ENCODE measurements around the gene LIN52. TPM values are rescaled to one million over a fixed set of nuclear protein-coding genes. Genes with fewer than 3 reads are reported as not detected.

The LIN52 gene
- total and polyA plus RNA-seq, 2 of the 8 experiments (the other 6 are each of a cell fraction or from before 2014, with no cell fraction given): 6.8 to 11.6 TPM

DNA sequence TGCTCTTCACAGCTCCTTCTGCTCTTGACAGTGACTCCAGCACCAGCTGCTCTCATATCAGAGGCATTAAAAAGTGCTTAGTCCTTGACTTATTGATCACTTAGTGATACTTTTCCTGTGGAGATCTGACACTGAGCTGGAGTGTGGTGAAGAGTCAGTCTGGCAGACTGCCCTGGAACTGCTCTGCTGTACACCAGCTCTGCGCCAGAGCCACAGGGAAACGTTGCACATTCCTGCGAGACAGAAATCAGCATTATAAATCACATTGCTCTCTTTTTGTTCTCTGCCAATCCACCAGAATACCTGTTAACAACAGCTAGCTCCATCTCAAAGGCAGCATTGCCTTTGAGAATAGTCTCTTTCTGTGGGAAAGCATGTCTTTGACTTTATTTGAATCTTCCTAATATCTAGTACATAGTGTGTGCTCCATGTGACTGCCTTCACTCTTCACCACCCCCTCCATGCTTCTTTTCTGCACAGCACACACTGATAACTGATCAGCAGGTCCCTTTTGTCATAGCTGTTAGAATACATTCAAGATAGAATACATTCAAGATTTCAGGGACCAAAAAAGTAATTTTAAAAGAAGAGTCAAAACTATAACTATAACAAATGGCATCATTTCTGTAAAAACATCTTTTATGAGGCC, 106.3 kb downstream of the LIN52 start (continued):
- TF ChIP-seq SIN3A (conservative IDR thresholded peaks at IDR 0.05 in 1 of 2, IDR thresholded peaks at IDR 0.05 in 1 of 2; ENCODE audit: low read depth in 1 of 2, low read length in 2 of 2): no peak
- no peak for TF ChIP-seq CBX8 (IDR thresholded peaks at IDR 0.05; ENCODE audit: borderline replicate concordance, low read depth, low read length)
- TF ChIP-seq, protein P1, sequence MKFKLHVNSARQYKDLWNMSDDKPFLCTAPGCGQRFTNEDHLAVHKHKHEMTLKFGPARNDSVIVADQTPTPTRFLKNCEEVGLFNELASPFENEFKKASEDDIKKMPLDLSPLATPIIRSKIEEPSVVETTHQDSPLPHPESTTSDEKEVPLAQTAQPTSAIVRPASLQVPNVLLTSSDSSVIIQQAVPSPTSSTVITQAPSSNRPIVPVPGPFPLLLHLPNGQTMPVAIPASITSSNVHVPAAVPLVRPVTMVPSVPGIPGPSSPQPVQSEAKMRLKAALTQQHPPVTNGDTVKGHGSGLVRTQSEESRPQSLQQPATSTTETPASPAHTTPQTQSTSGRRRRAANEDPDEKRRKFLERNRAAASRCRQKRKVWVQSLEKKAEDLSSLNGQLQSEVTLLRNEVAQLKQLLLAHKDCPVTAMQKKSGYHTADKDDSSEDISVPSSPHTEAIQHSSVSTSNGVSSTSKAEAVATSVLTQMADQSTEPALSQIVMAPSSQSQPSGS (IDR thresholded peaks at IDR 0.05; ENCODE audit: low read length): no peak
- no peak for TF ChIP-seq HDAC6 (IDR thresholded peaks at IDR 0.05; ENCODE audit: low read depth, low read length)
- TF ChIP-seq POLR2A (IDR thresholded peaks at IDR 0.05; ENCODE audit: control extremely low read depth in 1 of 2, low read depth in 2 of 2, low read length in 2 of 2): no peak
- TF ChIP-seq TCF12 (IDR thresholded peaks at IDR 0.05; ENCODE audit: low read depth, low read length): no peak

Data from H1 (cell line).